Left colon (tissue), 2 donors: ENCODE measurements around the gene UBE4B. TPM values are rescaled to one million over a fixed set of nuclear protein-coding genes. Genes with fewer than 3 reads are reported as not detected.
"Not testable (repeated sequence)": the region's sequence is repeated elsewhere in the genome, so short reads cannot be mapped to it uniquely, and the experiment has no call there.

Source experiments
- ATAC-seq: fragments of 200-7000 bp; cut with Tn5 transposase; one replicate; pipeline ENCODE4 v1.9.1; 2020; ENCODE audit warnings: mild to moderate bottlenecking, moderate library complexity
- DNase-seq, 2 donors: peaks; one replicate each; pipeline ENCODE4 v3.0.0-alpha.2; 2020
- intact Hi-C, 2 donors: fragments of 100-400 bp; cut with DNase I in 1 of 2; cut with micrococcal nuclease in 1 of 2; formaldehyde crosslinking; loops; one replicate each; pipeline versions ENCODE4 v1.11.2 to v1.14.0; 2022; cut with DNase I, micrococcal nuclease
- total RNA-seq, 2 donors: library from RNA; stranded (reverse); fragmentation: NEBNext Ultra II Directional; extraction: Animal tissue kit (Norgen Biotek cat#: 25700); gene quantifications; one replicate each; pipeline ENCODE4 v1.2.1, GENCODE V29; 2021
- donor health status: DM: no; HTN: no; CAD: no.
- donor health status: DM: yes; HTN: yes; CAD: no.

UBE4B gene
- total RNA-seq, 2 donors from 2014 or later, result 32.3 to 36.5 TPM

GRCh38 chr1:10027027-10027426 is 5.7 kb upstream of the UBE4B start:
- ATAC-seq, result no peak
- no peak for DNase-seq
- intact Hi-C loops, result loop anchor here in 1 of 2 donors (10.0 kb wide), 1 partner anchor 72 kb away; no protein-coding TSS in a partner anchor

GRCh38 chr1:10028956-10029500 is 3.7 kb upstream of the UBE4B start:
- intact Hi-C loops, result loop anchor here in 1 of 2 donors (10.0 kb wide), 1 partner anchor 74 kb away; no protein-coding TSS in a partner anchor
- not testable (repeated sequence) for ATAC-seq, DNase-seq

DNA sequence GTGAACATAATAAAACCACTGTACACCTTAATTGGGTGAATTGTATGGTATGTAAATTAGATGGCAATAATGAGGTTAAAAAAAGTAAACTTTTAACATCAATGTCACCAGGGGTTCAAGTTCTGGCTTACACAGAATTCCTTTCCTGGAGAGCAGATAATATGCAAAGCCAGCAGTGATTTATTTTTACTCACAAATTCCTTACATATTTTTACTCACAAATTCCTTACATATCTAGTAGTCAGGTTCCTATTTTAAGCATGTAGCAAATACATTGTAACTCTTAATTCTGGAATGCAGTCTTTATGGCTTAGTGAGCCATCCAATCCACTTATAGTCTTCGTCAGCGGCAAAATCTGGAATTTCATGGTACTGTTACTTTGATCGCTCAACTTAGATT is 1.3 kb upstream of the UBE4B start:
- DNase-seq (no peak), ATAC-seq (no peak)
- intact Hi-C loops, result no loop called here

DNA sequence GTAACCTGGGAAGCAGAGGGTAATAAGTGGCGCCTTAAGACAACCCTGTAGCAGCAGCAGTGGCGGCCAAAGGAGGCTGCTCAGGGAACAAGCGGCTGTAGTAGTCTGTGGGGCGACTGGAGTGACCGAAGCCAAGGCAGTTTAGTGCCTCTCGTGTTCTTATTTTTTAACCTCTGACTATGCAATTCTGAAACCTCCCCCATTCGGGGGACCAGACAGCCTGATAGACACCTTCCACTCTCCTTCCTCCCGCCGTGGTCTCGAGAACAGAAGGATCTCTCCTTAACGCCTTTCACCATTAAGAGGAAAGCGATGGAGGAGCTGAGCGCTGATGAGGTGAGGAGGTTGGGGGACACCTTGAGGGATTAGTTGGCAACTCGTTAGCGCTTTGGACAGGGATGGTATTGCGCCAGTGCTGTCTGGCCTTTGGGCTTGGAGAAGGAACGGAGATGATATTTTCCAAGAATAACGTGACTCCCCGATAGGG is 644 bp downstream of the UBE4B start:
- ATAC-seq, result peak; percentile 54
- intact Hi-C loops, result no loop called here

DNA sequence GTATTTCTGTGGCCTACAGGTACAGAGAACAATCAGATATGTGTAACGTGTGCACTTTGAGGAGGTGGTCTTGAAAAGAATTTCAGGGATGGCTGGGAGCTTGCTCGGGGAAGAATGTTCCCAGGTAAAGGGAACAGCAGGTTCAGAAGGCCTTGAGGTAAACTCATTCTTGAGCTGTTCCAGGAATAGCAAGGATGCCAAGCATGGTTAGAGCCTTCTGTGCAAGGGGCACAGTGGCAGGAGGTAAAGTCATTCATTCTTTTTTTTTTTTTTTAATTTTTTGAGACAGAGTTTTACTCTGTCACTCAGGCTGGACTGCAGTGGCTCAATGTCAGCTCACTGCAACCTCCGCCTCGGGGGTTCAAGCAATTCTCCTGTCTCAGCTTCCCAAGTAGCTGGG is 10.0 kb downstream of the UBE4B start:
- intact Hi-C loops, result no loop called here
- no peak for ATAC-seq
- no peak for DNase-seq

More for the DNA sequence above, 644 bp downstream of the UBE4B start:
- DNase-seq, result peak in 1 of 2 donors; percentile 33

GRCh38 chr1:10045480-10046355 is 13.0 kb downstream of the UBE4B start:
- intact Hi-C loops, result no loop called here
- ATAC-seq (no peak), DNase-seq (peak in 1 of 2 donors; percentile 48)

GRCh38 chr1:10046356-10047085 is 13.8 kb downstream of the UBE4B start:
- DNase-seq (no peak), ATAC-seq (no peak)
- intact Hi-C loops, result no loop called here

DNA sequence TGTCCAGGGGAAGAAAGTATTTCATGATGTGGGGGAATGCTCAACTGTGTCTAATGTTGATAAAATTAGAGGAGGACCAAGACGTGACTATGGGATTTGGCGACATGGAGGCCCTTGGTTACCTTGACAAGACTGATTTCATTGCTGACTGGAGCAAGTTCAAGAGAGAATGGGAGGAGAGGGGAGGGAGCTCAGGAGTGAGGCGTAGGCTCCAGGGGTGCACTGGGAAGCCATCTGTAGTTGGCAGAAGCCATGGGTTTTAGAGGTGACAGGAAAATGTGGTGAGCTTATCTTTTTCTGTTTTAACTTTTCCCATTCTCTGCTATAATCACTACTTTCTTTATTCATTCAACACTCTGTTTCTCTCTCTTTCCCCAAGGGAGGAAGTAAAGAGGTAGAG is 15.8 kb downstream of the UBE4B start:
- ATAC-seq (no peak), DNase-seq (no peak)
- intact Hi-C loops, result no loop called here

GRCh38 chr1:10050611-10051010 is 17.9 kb downstream of the UBE4B start:
- intact Hi-C loops, result no loop called here
- DNase-seq (no peak), ATAC-seq (no peak)

- ATAC-seq (no peak), DNase-seq (no peak)
- intact Hi-C loops, result no loop called here
These were observed 18.9 kb downstream of the UBE4B start for GRCh38 chr1:10051656-10052055.

DNA sequence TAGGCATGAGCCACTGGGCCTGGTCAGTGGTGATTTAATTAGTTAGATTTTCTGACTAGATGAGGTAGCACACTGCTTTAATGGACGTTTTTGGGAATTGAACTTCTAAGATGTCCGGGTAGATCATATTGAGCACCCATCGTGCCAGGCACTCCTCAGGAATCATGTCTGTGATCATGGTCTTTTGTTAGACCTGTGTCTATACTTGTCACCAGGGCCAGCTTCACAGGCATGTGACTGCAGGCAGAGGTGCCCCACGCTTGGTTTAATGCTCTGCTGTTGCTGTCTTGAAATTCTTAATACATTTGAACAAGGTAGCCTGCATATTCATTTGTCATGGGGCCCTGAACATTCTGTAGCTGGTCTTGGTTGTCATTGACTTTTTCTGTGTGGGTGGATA is 19.6 kb downstream of the UBE4B start:
- DNase-seq (no peak), ATAC-seq (no peak)
- intact Hi-C loops, result no loop called here

DNA sequence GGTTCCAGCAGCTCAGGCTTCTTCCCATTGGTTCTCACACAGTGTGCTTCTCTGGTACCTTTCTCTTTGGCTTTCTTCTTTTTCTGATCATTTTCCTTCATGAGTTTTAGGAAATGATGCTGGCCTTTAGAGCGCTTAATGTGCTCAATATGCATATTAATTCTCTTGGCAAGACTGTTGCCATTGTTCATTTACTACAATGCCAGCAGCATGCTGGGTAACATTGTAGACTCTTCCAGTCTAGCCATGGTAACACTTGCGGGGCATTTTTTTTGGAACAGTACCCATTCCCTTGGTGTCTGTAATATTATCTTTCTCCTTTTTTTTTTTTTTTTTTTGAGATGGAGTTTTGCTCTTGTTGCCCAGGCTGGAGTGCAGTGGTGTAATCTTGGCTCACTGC is 21.7 kb downstream of the UBE4B start:
- intact Hi-C loops, result no loop called here
- no peak for DNase-seq
- no peak for ATAC-seq

DNA sequence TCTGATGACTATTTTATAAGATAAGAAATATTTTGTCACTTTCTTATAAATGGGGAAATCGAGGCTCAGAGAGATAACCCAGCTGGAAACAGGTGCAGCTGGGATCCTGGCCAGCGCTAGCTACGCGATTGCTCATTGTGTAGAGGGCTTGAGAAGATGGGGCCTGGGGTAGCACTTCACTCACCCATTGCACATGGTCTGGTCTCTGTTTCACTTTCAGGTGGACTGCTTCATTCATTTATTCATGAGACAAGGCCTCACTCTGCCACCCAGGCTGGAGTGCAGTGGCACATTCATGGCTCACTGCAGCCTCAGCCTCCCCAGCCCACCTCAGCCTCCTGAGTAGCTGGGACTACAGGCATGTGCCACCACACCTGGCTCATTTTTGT is 23.8 kb downstream of the UBE4B start:
- ATAC-seq (no peak), DNase-seq (no peak)
- intact Hi-C loops, result no loop called here

DNA sequence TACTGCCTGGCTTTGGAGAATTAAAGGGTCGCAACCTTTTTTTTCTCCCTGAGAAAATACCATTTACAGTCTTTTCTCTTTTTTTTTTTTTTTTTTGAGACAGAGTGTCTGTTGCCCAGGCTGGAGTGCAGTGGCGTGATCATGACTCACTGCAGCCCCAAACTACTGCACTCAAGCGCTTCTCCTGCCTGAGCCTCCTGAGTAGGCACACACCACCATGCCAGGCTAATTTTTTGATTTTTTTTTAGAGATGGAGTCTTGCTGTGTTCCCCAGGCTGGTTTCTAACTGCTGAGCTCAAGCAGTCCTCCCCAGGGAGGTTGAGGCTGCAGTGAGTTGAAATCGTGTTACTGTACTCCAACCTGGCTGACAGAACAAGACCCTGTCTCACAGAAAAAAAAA is 24.6 kb downstream of the UBE4B start:
- intact Hi-C loops, result no loop called here
- DNase-seq (no peak), ATAC-seq (no peak)

GRCh38 chr1:10057796-10058195 is 25.0 kb downstream of the UBE4B start:
- DNase-seq, result no peak
- no peak for ATAC-seq
- intact Hi-C loops, result no loop called here

GRCh38 chr1:10059342-10059718 is 26.6 kb downstream of the UBE4B start:
- DNase-seq, result no peak
- ATAC-seq, result no peak
- intact Hi-C loops, result no loop called here

GRCh38 chr1:10060311-10061100 is 27.7 kb downstream of the UBE4B start:
- no peak for DNase-seq
- ATAC-seq, result no peak
- intact Hi-C loops, result no loop called here

DNA sequence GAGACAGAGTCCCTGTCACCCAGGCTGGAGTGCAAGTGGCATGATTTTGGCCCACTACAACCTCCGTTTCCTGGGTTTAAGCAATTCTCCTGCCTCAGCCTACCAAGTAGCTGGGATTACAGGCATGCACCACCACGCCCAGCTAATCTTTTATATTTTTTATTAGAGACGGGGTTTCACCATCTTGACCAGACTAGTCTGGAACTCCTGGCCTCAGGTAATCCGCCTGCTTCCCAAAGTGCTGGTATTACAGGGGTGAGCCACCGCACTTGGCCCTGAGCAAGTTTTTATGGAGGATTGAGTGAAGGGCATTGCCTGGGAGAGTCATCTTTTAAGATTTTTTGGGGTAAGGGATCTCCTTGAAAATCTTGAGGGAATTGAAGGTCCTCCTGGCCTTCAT is 28.5 kb downstream of the UBE4B start:
- intact Hi-C loops, result no loop called here
- ATAC-seq, result no peak

DNA sequence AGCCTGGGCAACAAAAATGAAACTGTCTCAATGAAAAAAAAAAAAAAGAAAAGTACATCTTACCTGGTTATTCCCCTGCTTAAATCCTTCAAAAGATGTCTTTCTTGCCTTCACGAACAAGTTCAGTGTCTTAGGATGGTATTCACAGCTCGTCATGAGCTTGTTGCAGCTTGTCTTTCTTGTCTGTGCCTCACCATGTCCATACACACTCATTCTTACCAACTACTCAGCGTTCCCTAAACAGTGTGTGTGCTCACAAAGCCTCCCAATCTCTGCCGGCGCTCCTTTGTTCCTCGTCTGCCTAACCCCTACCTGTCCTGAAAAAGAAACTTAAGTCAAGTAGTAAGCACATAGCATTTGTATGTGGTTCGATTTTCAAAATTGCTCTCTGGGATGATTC is 31.1 kb downstream of the UBE4B start:
- intact Hi-C loops, result no loop called here
- ATAC-seq (no peak), DNase-seq (no peak)

More for the DNA sequence above, 28.5 kb downstream of the UBE4B start:
- no peak for DNase-seq
